ENCODE results near the gene GRAMD4.

- TF ChIP-seq POLR2A (IDR thresholded peaks at IDR 0.05) (no peak), CTCF (IDR thresholded peaks at IDR 0.05) (no peak)
Measured at GRCh38 chr22:46592390-46592872, 27.8 kb upstream of the GRAMD4 start.

Data from uterus (tissue), 2 donors.